ENCODE results near the gene NUDT22.
"Not testable (repeated sequence)": the region's sequence is repeated elsewhere in the genome, so short reads cannot be mapped to it uniquely, and the experiment has no call there.

Gene NUDT22

GRCh38 chr11:64244966-64245365 is 18.9 kb downstream of the NUDT22 start:
- DNase-seq, result no peak

- peak in 1 of 3 experiments; percentile 54 for DNase-seq
Observed at GRCh38 chr11:64245401-64245796, 19.3 kb downstream of the NUDT22 start.

GRCh38 chr11:64245797-64246620 is 19.9 kb downstream of the NUDT22 start:
- DNase-seq, result peak in 2 of 3 experiments; percentile 61 to 67

GRCh38 chr11:64246621-64246870 is 20.5 kb downstream of the NUDT22 start:
- DNase-seq, result not testable (repeated sequence)

- DNase-seq, result peak; percentile 82 to 89 (median 87)
Observed at GRCh38 chr11:64246871-64247728, 21.0 kb downstream of the NUDT22 start, which contains the start of gene PPP1R14B. PPP1R14B (minus strand) TSS chr11:64246943; CDS start chr11:64246673, 270 bp downstream.

- no peak for DNase-seq
Observed at GRCh38 chr11:64247729-64248531, 21.9 kb downstream of the NUDT22 start.

- no peak for DNase-seq
Observed at GRCh38 chr11:64248578-64248977, 22.5 kb downstream of the NUDT22 start.

- DNase-seq, result no peak
Observed at GRCh38 chr11:64249038-64249437, 23.0 kb downstream of the NUDT22 start.

GRCh38 chr11:64249563-64250414 is 23.7 kb downstream of the NUDT22 start:
- DNase-seq, result peak in 1 of 3 experiments; percentile 42

GRCh38 chr11:64250415-64251015 is 24.4 kb downstream of the NUDT22 start:
- peak; percentile 30 to 79 (median 72) for DNase-seq

GRCh38 chr11:64251016-64251752 is 25.1 kb downstream of the NUDT22 start, which contains the start of gene PLCB3:
PLCB3 (plus strand) TSS chr11:64251530; CDS start chr11:64251650, 120 bp downstream.
- peak; percentile 48 to 71 (median 65) for DNase-seq

GRCh38 chr11:64251753-64252002 is 25.6 kb downstream of the NUDT22 start:
- DNase-seq, result no peak

- peak in 2 of 3 experiments; percentile 31 to 47 for DNase-seq
Observed at GRCh38 chr11:64252003-64252872, 26.2 kb downstream of the NUDT22 start.

GRCh38 chr11:64253043-64253442 is 27.0 kb downstream of the NUDT22 start:
- DNase-seq, result no peak

- DNase-seq, result no peak
Observed at GRCh38 chr11:64253481-64253880, 27.4 kb downstream of the NUDT22 start.

GRCh38 chr11:64254326-64254725 is 28.3 kb downstream of the NUDT22 start:
- DNase-seq, result no peak

- DNase-seq, result no peak
Observed at GRCh38 chr11:64255135-64256128, 29.4 kb downstream of the NUDT22 start.

GRCh38 chr11:64256300-64256699 is 30.2 kb downstream of the NUDT22 start:
- DNase-seq, result no peak

- no peak for DNase-seq
Observed at GRCh38 chr11:64258356-64258755, 32.3 kb downstream of the NUDT22 start.
